Measurements from ENCODE around the gene JAK3. TPM values are rescaled to one million over a fixed set of nuclear protein-coding genes. Genes with fewer than 3 reads are reported as not detected.
A peak's percentile ranks its signal among the peaks of the same experiment; 100 is the strongest.
"Not testable (repeated sequence)": the region's sequence is repeated elsewhere in the genome, so short reads cannot be mapped to it uniquely, and the experiment has no call there.

JAK3 gene
- total RNA-seq, 1 donor from 2014 or later = 1.6 TPM

DNA sequence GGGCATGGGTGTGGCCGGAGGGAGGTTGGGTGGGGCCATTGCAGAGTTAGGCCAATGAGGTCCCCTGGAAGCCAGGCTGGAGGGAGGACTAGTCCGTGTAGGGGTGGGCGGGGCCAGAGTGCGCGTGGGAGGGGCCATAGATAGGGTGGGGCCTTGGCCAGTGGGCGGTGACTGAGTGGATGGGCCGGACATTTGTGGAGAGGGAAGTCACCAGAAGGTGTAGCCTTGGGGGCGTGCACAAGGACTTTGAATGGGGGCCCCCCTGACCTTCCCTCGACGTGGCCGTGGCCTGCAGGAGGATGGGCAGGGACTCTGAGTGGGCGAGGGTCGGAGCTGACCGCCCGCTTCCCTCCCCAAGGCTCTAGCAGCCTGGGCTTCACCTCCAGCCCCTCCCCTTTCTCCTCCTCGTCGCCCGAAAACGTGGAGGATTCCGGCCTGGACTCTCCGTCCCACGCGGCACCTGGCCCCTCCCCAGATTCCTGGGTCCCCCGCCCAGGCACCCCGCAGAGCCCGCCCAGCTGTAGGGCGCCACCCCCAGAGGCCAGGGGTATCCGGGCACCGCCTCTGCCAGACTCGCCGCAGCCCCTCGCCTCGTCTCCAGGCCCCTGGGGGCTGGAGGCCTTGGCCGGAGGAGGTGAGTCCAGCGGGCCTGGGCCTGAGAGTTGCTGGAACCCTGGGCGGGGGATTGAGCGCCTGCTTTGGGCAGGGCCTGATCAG is 69.4 kb downstream of the JAK3 start:
- H3K4me1 Mint-ChIP-seq (ENCODE audit: unreplicated experiment) = peaks cover 13% of the 10 kb centered on the region
- H3K36me3 Mint-ChIP-seq (ENCODE audit: unreplicated experiment) = no peaks in the 10 kb centered on the region
- TF ChIP-seq CTCF (IDR thresholded peaks at IDR 0.05) = no peak
- H3K4me3 Mint-ChIP-seq (ENCODE audit: unreplicated experiment) = no peak overlapping the region
- H3K27me3 Mint-ChIP-seq (ENCODE audit: unreplicated experiment) = peaks cover 8% of the 10 kb centered on the region
- no peaks in the 10 kb centered on the region for H3K9me3 Mint-ChIP-seq (ENCODE audit: unreplicated experiment)
- no peak overlapping the region for H3K27ac Mint-ChIP-seq (ENCODE audit: unreplicated experiment)
- DNase-seq (ENCODE audit: extremely low spot score, unreplicated experiment) = no peak

- DNase-seq (ENCODE audit: extremely low spot score, unreplicated experiment); H3K4me3 Mint-ChIP-seq (ENCODE audit: unreplicated experiment); H3K27ac Mint-ChIP-seq (ENCODE audit: unreplicated experiment); H3K36me3 Mint-ChIP-seq (ENCODE audit: unreplicated experiment); H3K27me3 Mint-ChIP-seq (ENCODE audit: unreplicated experiment); H3K9me3 Mint-ChIP-seq (ENCODE audit: unreplicated experiment): not testable (repeated sequence)
- peaks cover 13% of the 10 kb centered on the region for H3K4me1 Mint-ChIP-seq (ENCODE audit: unreplicated experiment)
Measured at GRCh38 chr19:17777840-17778239, 69.9 kb downstream of the JAK3 start.

- DNase-seq (ENCODE audit: extremely low spot score, unreplicated experiment) = no peak
- H3K36me3 Mint-ChIP-seq (ENCODE audit: unreplicated experiment) = no peaks in the 10 kb centered on the region
- H3K27me3 Mint-ChIP-seq (ENCODE audit: unreplicated experiment) = peaks cover 8% of the 10 kb centered on the region
- peaks cover 13% of the 10 kb centered on the region for H3K4me1 Mint-ChIP-seq (ENCODE audit: unreplicated experiment)
- no peaks in the 10 kb centered on the region for H3K9me3 Mint-ChIP-seq (ENCODE audit: unreplicated experiment)
- TF ChIP-seq CTCF (IDR thresholded peaks at IDR 0.05) = no peak
- H3K27ac Mint-ChIP-seq (ENCODE audit: unreplicated experiment) = no peak overlapping the region
- no peak overlapping the region for H3K4me3 Mint-ChIP-seq (ENCODE audit: unreplicated experiment)
Measured at GRCh38 chr19:17775991-17776803, 71.6 kb downstream of the JAK3 start.

DNA sequence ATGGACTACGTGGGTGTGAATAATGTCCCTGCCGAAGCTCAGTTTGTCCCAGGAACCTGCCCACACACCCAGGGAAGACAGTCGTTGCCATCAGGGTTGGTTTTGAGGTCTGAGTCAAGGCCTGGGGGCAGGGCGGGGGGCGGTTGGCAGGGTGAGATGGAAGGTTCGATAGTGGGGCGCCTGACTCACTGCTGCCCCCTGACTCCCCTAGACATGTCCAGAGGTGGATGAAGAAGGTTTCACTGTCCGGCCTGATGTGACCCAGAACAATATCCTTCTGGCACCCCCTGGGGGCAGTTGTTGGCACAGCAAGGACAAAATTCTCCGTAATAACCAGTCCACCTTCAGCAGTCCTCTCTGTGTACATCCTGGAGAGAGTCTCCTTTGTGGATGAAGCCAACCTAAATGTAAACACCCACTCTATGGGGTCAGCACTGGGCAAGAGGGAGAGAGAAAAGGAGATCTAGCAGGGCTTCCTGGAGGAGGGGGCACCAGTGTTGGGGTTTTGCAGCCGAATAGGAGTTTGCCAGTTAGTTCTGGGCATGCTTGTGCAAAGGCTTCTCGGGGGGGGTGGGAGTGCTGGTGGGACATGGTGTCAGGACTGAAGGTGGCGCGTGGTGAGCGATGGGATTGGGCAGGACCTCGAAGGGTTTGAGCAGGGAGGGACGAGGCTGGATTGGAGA is 72.4 kb downstream of the JAK3 start:
- Mint-ChIP-seq H3K4me3 (ENCODE audit: unreplicated experiment) (no peak overlapping the region), H3K27me3 (ENCODE audit: unreplicated experiment) (peaks cover 8% of the 10 kb centered on the region), H3K36me3 (ENCODE audit: unreplicated experiment) (no peaks in the 10 kb centered on the region), H3K9me3 (ENCODE audit: unreplicated experiment) (no peaks in the 10 kb centered on the region), H3K27ac (ENCODE audit: unreplicated experiment) (no peak overlapping the region), H3K4me1 (ENCODE audit: unreplicated experiment) (peaks cover 13% of the 10 kb centered on the region)
- DNase-seq (ENCODE audit: extremely low spot score, unreplicated experiment) = no peak
- peak; percentile 66 for TF ChIP-seq CTCF (IDR thresholded peaks at IDR 0.05)

Other genes with a start within 250 kb of the JAK3 start
- 1.3 and 1.6 TPM in 2 replicates for gene UNC13A, start 159.6 kb downstream of the JAK3 start, total RNA-seq
- gene MAP1S, start 128.5 kb downstream of the JAK3 start, total RNA-seq = 56.5 and 63.1 TPM in 2 replicates
- gene FCHO1, start 96.5 kb downstream of the JAK3 start, total RNA-seq = 0.56 and 1.0 TPM in 2 replicates
- gene B3GNT3, start 52.8 kb downstream of the JAK3 start, total RNA-seq = not detected in 2 replicates
- gene INSL3, start 26.5 kb downstream of the JAK3 start, total RNA-seq = not detected in 2 replicates
- 1,671 and 1,710 TPM in 2 replicates for gene RPL18A, start 11.9 kb upstream of the JAK3 start, total RNA-seq
- not detected in 2 replicates for gene SLC5A5, start 24.0 kb upstream of the JAK3 start, total RNA-seq
- 81.9 and 84.9 TPM in 2 replicates for gene CCDC124, start 85.0 kb upstream of the JAK3 start, total RNA-seq
- not detected in 2 replicates for gene KCNN1, start 119.1 kb upstream of the JAK3 start, total RNA-seq
- 15.4 and 19.8 TPM in 2 replicates for gene ARRDC2, start 160.2 kb upstream of the JAK3 start, total RNA-seq
- gene IL12RB1, start 239.0 kb upstream of the JAK3 start, total RNA-seq = 0.50 and 0.51 TPM in 2 replicates
- 7.6 and 8.0 TPM in 2 replicates for gene MAST3, start 249.8 kb upstream of the JAK3 start, total RNA-seq

All from osteocyte (in vitro differentiated cells).